Measurements from ENCODE around the gene ZNRF3.

DNA sequence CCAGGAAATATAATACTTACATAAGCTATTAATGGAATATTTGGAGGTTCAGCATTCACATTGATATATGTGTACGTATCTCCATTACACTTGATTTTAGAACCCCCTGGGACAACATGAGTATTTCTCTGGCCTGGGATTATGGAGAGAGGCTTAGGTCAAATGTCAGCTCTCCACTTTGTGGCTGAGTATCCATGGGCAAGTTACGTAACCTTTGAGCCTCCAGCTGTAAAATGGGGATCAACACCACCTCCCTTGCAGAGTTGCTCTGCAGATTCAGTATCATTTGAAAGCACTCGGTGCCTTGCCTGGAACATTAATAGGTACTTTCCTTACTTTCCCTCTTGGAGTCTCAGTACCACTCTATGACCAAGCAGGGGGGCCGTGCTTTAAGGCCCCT is 145.1 kb downstream of the ZNRF3 start:
- TF ChIP-seq CTCF (IDR thresholded peaks at IDR 0.05) (no peak), EZH2 (IDR thresholded peaks at IDR 0.05; ENCODE audit: borderline replicate concordance, insufficient read depth, low read depth, low read length, poor library complexity, severe bottlenecking) (no peak)
